Measurements from ENCODE around the gene KIAA1671. TPM values are rescaled to one million over a fixed set of nuclear protein-coding genes. Genes with fewer than 3 reads are reported as not detected.

KIAA1671 gene
- total and polyA plus RNA-seq, 9 of the 15 experiments (the other 6 are each of a cell fraction or from before 2014, with no cell fraction given) = under 0.01 to 0.11 (median 0.02) TPM; not detected in 5

- Histone ChIP-seq H3K36me3 (ENCODE audit: control insufficient read depth, insufficient read depth, low read length) (no peaks in the 10 kb centered on the region), H4K20me1 (replicated peaks; ENCODE audit: control insufficient read depth, insufficient read depth, low read length) (no peaks in the 10 kb centered on the region), H3K27me3 (ENCODE audit: control insufficient read depth in 2 of 2, insufficient read depth in 2 of 2, low read length in 2 of 2) (peaks cover 0 to 6% of the 10 kb centered on the region in 2 experiments; a peak in 1 of 5 replicates), H2AFZ (ENCODE audit: low read depth, low read length) (no peak overlapping the region), H3K79me2 (ENCODE audit: control insufficient read depth, insufficient read depth, low read length) (no peaks in the 10 kb centered on the region), H3K9me1 (ENCODE audit: control insufficient read depth, insufficient read depth, low read length) (no peaks in the 10 kb centered on the region), H3K4me2 (ENCODE audit: insufficient read depth, low read length) (no peak overlapping the region), H3K27ac (ENCODE audit: extremely low read depth, low read depth, low read length) (no peak overlapping the region), H3K9me3 (replicated peaks; ENCODE audit: control insufficient read depth, insufficient read depth, low read depth, low read length) (no peaks in the 10 kb centered on the region), H3K4me1 (replicated peaks in 1 of 2; ENCODE audit: control insufficient read depth in 2 of 2, insufficient read depth in 2 of 2, low read length in 2 of 2) (peaks cover 0 to 10% of the 10 kb centered on the region in 2 experiments; a peak in 2 of 5 replicates), H3K9ac (ENCODE audit: insufficient read depth in 1 of 2, low read depth in 2 of 2, low read length in 2 of 2) (no peak overlapping the region), H3K4me3 (no peak overlapping the region)
- no peak for ATAC-seq
- CTCF ChIA-PET (ENCODE audit: low intra/inter-chr PET ratio) = no interaction called here
- intact Hi-C loops (cut with micrococcal nuclease) = no loop called here
- FAIRE-seq = no peak
- POLR2A ChIA-PET = interaction anchor here (0.8 kb wide), 1 partner anchor 651 kb away, joined by 3 read pairs; no protein-coding TSS in a partner anchor
- TF ChIP-seq, protein P1, sequence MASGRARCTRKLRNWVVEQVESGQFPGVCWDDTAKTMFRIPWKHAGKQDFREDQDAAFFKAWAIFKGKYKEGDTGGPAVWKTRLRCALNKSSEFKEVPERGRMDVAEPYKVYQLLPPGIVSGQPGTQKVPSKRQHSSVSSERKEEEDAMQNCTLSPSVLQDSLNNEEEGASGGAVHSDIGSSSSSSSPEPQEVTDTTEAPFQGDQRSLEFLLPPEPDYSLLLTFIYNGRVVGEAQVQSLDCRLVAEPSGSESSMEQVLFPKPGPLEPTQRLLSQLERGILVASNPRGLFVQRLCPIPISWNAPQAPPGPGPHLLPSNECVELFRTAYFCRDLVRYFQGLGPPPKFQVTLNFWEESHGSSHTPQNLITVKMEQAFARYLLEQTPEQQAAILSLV (tag; IDR thresholded peaks at IDR 0.05) = no peak
- TF ChIP-seq RBBP5 (IDR thresholded peaks at IDR 0.05; ENCODE audit: borderline replicate concordance, insufficient read depth, low read length, poor library complexity, severe bottlenecking) = no peak
- TF ChIP-seq HNRNPLL (IDR thresholded peaks at IDR 0.05; ENCODE audit: low read depth, low read length, poor library complexity, severe bottlenecking) = no peak
- TF ChIP-seq, protein P2, sequence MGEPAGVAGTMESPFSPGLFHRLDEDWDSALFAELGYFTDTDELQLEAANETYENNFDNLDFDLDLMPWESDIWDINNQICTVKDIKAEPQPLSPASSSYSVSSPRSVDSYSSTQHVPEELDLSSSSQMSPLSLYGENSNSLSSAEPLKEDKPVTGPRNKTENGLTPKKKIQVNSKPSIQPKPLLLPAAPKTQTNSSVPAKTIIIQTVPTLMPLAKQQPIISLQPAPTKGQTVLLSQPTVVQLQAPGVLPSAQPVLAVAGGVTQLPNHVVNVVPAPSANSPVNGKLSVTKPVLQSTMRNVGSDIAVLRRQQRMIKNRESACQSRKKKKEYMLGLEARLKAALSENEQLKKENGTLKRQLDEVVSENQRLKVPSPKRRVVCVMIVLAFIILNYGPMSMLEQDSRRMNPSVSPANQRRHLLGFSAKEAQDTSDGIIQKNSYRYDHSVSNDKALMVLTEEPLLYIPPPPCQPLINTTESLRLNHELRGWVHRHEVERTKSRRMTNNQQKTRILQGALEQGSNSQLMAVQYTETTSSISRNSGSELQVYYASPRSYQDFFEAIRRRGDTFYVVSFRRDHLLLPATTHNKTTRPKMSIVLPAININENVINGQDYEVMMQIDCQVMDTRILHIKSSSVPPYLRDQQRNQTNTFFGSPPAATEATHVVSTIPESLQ (CRISPR knock-in tag; IDR thresholded peaks at IDR 0.05) = no peak
- BruUV-seq (replicated peaks) = no TSS peak
- DNase-seq (ENCODE audit: extremely low read depth in 1 of 4, low spot score in 3 of 4) = no peak
- in situ Hi-C loops (cut with MboI) = loop anchor here (25.0 kb wide), 1 partner anchor 370 kb away; no protein-coding TSS in a partner anchor
- WGBS (ENCODE audit: insufficient coverage, low coverage, missing lambda C conversion rate) = 0% methylated on average over 2 of the region's 2 CpGs
Observed at GRCh38 chr22:25032066-25032465, 79.5 kb downstream of the KIAA1671 start.
